SH-SY5Y (cell line): ENCODE data around the gene MTA2.

Source experiments
- GATA2 ChIP-seq: IDR thresholded peaks from 2 replicates; pipeline ENCODE4 v1.6.1; 2011; ENCODE audit warnings: mild to moderate bottlenecking, low read depth, low read length
- GATA3 ChIP-seq: IDR thresholded peaks from 2 replicates; pipeline ENCODE4 v1.6.1; 2011; ENCODE audit warnings: low read depth, mild to moderate bottlenecking, low read length, moderate library complexity

DNA sequence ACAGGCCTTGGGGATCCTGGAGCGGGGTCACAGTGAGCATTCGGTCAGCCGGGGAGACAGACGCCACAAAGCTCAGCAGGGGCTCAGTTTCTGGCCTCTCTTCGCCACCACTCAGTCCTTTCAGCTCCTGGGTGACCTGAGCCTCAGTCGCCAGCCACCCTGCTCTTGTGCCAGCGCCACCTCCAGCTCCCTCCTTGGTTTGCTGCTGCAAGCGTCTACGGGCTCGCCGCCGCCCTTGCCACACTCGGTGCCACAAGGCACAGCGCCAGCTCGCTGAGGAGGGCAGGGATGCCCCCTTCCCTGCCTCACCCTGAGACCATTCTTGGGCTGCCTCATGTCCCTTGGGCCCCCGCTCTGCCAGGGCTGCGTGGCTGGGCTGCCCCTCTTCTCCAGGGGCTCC is 26.5 kb downstream of the MTA2 start:
- TF ChIP-seq GATA3 = no peak
- TF ChIP-seq GATA2 = no peak
